ENCODE results near the gene ZNF229. TPM values are rescaled to one million over a fixed set of nuclear protein-coding genes. Genes with fewer than 3 reads are reported as not detected.

Gene ZNF229
- total RNA-seq, 1 donor: 9.4 TPM

Other genes with a start within 250 kb of the ZNF229 start
- gene ZNF227, start 235.9 kb downstream of the ZNF229 start, total RNA-seq: 20.6 and 21.5 TPM in 2 replicates
- gene ZNF233, start 188.6 kb downstream of the ZNF229 start, total RNA-seq: 0.29 and 0.36 TPM in 2 replicates
- gene ZNF235, start 143.4 kb downstream of the ZNF229 start, total RNA-seq: 4.0 and 5.6 TPM in 2 replicates
- gene ZNF112, start 91.8 kb downstream of the ZNF229 start, total RNA-seq: 6.5 and 7.7 TPM in 2 replicates
- 5.3 and 5.8 TPM in 2 replicates for gene ZNF285, start 46.9 kb downstream of the ZNF229 start, total RNA-seq
- gene ZNF180, start 52.0 kb upstream of the ZNF229 start, total RNA-seq: 5.0 and 9.4 TPM in 2 replicates
- not detected in 2 replicates for gene CEACAM20, start 81.2 kb upstream of the ZNF229 start, total RNA-seq
- gene IGSF23, start 165.1 kb upstream of the ZNF229 start, total RNA-seq: not detected in 2 replicates
- 50.1 and 53.6 TPM in 2 replicates for gene PVR, start 195.4 kb upstream of the ZNF229 start, total RNA-seq
- gene CEACAM19, start 223.0 kb upstream of the ZNF229 start, total RNA-seq: 0.72 and 1.2 TPM in 2 replicates

Data from osteoblast (primary cell).